ENCODE results near the gene PHLDA2. TPM values are rescaled to one million over a fixed set of nuclear protein-coding genes. Genes with fewer than 3 reads are reported as not detected.

Gene PHLDA2
- total and polyA plus RNA-seq, 12 donors, result 0.39 to 14.2 (median 0.89) TPM; not detected in 1

DNA sequence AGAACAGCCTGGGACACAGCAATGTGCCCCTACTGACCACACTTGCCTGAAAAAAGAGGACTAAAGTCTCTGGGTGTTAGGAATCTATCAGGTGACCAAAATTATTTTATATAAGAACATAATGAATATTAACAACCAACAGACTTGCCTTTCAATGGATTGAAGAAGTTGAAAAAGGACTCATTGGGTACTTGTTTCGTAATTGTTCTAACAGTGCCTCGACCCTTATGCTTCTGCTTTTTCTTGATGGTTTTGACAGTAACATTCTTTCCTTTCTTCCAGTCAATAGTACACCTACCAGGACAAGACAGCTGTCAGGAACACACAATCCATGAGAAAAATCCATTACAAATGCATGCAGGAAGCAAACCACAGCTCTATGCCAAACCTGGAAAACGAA is 29.0 kb upstream of the PHLDA2 start:
- Histone ChIP-seq H3K9me3 (no peaks in the 10 kb centered on the region), H3K27me3 (no peaks in the 10 kb centered on the region), H3K4me3 (no peak overlapping the region), H3K4me1 (peaks cover 0 to 24% (median 11%) of the 10 kb centered on the region in 9 donors), H3K27ac (no peak overlapping the region), H3K36me3 (peaks cover 0 to 100% (median 63%) of the 10 kb centered on the region in 9 donors)
- ATAC-seq (no peak), DNase-seq (no peak)
- intact Hi-C loops (cut with DNase I), result no loop called here
- 82 to 85% methylated on average over 3 of the region's 3 CpGs for WGBS, 2 donors
- TF ChIP-seq, protein P1, sequence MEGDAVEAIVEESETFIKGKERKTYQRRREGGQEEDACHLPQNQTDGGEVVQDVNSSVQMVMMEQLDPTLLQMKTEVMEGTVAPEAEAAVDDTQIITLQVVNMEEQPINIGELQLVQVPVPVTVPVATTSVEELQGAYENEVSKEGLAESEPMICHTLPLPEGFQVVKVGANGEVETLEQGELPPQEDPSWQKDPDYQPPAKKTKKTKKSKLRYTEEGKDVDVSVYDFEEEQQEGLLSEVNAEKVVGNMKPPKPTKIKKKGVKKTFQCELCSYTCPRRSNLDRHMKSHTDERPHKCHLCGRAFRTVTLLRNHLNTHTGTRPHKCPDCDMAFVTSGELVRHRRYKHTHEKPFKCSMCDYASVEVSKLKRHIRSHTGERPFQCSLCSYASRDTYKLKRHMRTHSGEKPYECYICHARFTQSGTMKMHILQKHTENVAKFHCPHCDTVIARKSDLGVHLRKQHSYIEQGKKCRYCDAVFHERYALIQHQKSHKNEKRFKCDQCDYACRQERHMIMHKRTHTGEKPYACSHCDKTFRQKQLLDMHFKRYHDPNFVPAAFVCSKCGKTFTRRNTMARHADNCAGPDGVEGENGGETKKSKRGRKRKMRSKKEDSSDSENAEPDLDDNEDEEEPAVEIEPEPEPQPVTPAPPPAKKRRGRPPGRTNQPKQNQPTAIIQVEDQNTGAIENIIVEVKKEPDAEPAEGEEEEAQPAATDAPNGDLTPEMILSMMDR (IDR thresholded peaks at IDR 0.05), result no peak

DNA sequence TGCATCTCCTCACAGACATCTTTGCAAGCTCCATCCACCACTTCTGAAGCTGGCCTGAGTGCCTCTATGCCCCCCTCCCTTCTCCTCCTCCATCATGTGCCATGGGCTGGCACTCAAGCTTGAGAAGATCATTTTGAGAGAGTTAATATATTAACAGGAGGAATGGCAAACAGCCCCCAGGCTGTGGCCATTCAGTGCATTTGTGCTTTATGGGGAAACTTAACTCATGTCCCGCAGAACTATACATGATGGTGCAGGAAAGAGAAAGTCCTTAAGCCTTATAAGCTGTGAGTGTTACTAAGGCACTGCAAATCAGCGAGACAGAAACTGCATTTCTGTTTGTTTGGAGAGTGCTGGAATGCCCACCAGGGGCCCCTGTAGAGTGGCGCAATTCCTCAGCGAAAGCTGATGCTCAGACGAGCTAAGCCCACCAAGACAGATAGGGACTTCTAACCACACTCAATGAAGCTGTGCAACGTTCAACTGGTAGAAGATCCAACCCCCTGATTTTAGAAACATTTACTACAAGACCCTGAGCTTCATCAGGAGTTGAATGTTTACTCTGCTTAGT is 26.8 kb upstream of the PHLDA2 start:
- Histone ChIP-seq H3K27ac (no peak overlapping the region), H3K27me3 (no peaks in the 10 kb centered on the region), H3K4me3 (no peak overlapping the region), H3K4me1 (peaks cover 0 to 36% (median 11%) of the 10 kb centered on the region in 9 donors), H3K36me3 (peaks cover 0 to 100% (median 82%) of the 10 kb centered on the region in 9 donors), H3K9me3 (no peaks in the 10 kb centered on the region)
- no peak for DNase-seq
- intact Hi-C loops (cut with DNase I), result no loop called here
- ATAC-seq, result no peak
- TF ChIP-seq, protein P1 (IDR thresholded peaks at IDR 0.05), result no peak
- 85 to 89% methylated on average over 6 of the region's 6 CpGs for WGBS, 2 donors

- Histone ChIP-seq H3K9me3 (no peaks in the 10 kb centered on the region), H3K4me3 (no peak overlapping the region), H3K27me3 (no peaks in the 10 kb centered on the region), H3K36me3 (peaks cover 0 to 100% (median 94%) of the 10 kb centered on the region in 9 donors), H3K4me1 (peaks cover 0 to 36% (median 4%) of the 10 kb centered on the region in 9 donors), H3K27ac (no peak overlapping the region)
- WGBS, 2 donors, result 79 to 83% methylated on average over 6 of the region's 6 CpGs
- no peak for ATAC-seq
- TF ChIP-seq, protein P1 (IDR thresholded peaks at IDR 0.05), result no peak
- intact Hi-C loops (cut with DNase I), result no loop called here
- no peak for DNase-seq
Measured at GRCh38 chr11:2954263-2954662, 25.0 kb upstream of the PHLDA2 start.

- TF ChIP-seq, protein P1 (IDR thresholded peaks at IDR 0.05), result no peak
- intact Hi-C loops (cut with DNase I), result no loop called here
- Histone ChIP-seq H3K4me1 (peaks cover 0 to 18% (median 0%) of the 10 kb centered on the region in 9 donors), H3K9me3 (no peaks in the 10 kb centered on the region), H3K4me3 (no peak overlapping the region), H3K27ac (peak overlapping the region in 1 of 10 donors; percentile 17), H3K27me3 (no peaks in the 10 kb centered on the region), H3K36me3 (peaks cover 0 to 100% (median 75%) of the 10 kb centered on the region in 9 donors)
- DNase-seq, result no peak
- WGBS, 2 donors, result 62 to 71% methylated on average over 6 of the region's 6 CpGs
- no peak for ATAC-seq
Measured at GRCh38 chr11:2952290-2952689, 23.1 kb upstream of the PHLDA2 start.
